ENCODE data around the gene CLOCK. TPM values are rescaled to one million over a fixed set of nuclear protein-coding genes. Genes with fewer than 3 reads are reported as not detected.

The CLOCK gene
- total and polyA plus RNA-seq, 9 of the 15 experiments (the other 6 are each of a cell fraction or from before 2014, with no cell fraction given), result 3.7 to 14.4 (median 9.4) TPM

GRCh38 chr4:55468724-55469123, 78.0 kb downstream of the CLOCK start:
- intact Hi-C loops (cut with micrococcal nuclease), result no loop called here
- Histone ChIP-seq H3K27me3 (ENCODE audit: control insufficient read depth in 2 of 2, insufficient read depth in 2 of 2, low read length in 2 of 2) (no peaks in the 10 kb centered on the region), H3K4me1 (replicated peaks in 1 of 2; ENCODE audit: control insufficient read depth in 2 of 2, insufficient read depth in 2 of 2, low read length in 2 of 2) (no peaks in the 10 kb centered on the region), H3K79me2 (ENCODE audit: control insufficient read depth, insufficient read depth, low read length) (no peaks in the 10 kb centered on the region), H3K9me3 (replicated peaks; ENCODE audit: control insufficient read depth, insufficient read depth, low read depth, low read length) (peaks cover 2% of the 10 kb centered on the region; the same call in 1 of the 2 replicates), H3K9me1 (ENCODE audit: control insufficient read depth, insufficient read depth, low read length) (no peaks in the 10 kb centered on the region), H3K9ac (ENCODE audit: insufficient read depth in 1 of 2, low read depth in 2 of 2, low read length in 2 of 2) (no peak overlapping the region), H3K27ac (ENCODE audit: extremely low read depth, low read depth, low read length) (no peak overlapping the region), H3K36me3 (ENCODE audit: control insufficient read depth, insufficient read depth, low read length) (peaks cover 42% of the 10 kb centered on the region; the same call in 1 of the 3 replicates), H3K4me2 (ENCODE audit: insufficient read depth, low read length) (no peak overlapping the region), H3K4me3 (no peak overlapping the region), H4K20me1 (replicated peaks; ENCODE audit: control insufficient read depth, insufficient read depth, low read length) (no peaks in the 10 kb centered on the region), H2AFZ (ENCODE audit: low read depth, low read length) (no peak overlapping the region)
- no TSS peak for BruUV-seq (replicated peaks)
- peak in 1 of 4 experiments; percentile 16 for DNase-seq (ENCODE audit: extremely low read depth in 1 of 4, low spot score in 3 of 4)
- in situ Hi-C loops (cut with MboI), result no loop called here
- peak; percentile 60 for FAIRE-seq
- peak; percentile 56 for ATAC-seq
- 35% methylated on average over 2 of the region's 2 CpGs for WGBS (ENCODE audit: insufficient coverage, low coverage, missing lambda C conversion rate)
- CTCF ChIA-PET (ENCODE audit: low intra/inter-chr PET ratio), result no interaction called here
- POLR2A ChIA-PET, result no interaction called here
- TF ChIP-seq ZNF699 (CRISPR knock-in tag; IDR thresholded peaks at IDR 0.05; ENCODE audit: insufficient replicate concordance) (no peak), HMGN3 (IDR thresholded peaks at IDR 0.05; ENCODE audit: borderline replicate concordance, extremely low read depth, insufficient read length, low read depth, low read length) (no peak), RBM14 (IDR thresholded peaks at IDR 0.05; ENCODE audit: borderline replicate concordance, insufficient read depth, low read depth, low read length) (no peak), ATF3 (IDR thresholded peaks at IDR 0.05) (peak; percentile 85), ATF3 (CRISPR knock-in tag; conservative IDR thresholded peaks at IDR 0.05) (no peak), CEBPG (CRISPR knock-in tag; IDR thresholded peaks at IDR 0.05) (no peak), CEBPG (tag; conservative IDR thresholded peaks at IDR 0.05 in 1 of 2, IDR thresholded peaks at IDR 0.05 in 1 of 2) (peak in 1 of 2 experiments; percentile 36; a peak in 2 of 4 replicates), ATF7 (IDR thresholded peaks at IDR 0.05) (peak; percentile 39; the same call in 1 of the 2 replicates), ZBTB34 (CRISPR knock-in tag; IDR thresholded peaks at IDR 0.05) (no peak), TFAP4 (CRISPR knock-in tag; IDR thresholded peaks at IDR 0.05; ENCODE audit: borderline replicate concordance) (no peak), TCF3 (CRISPR knock-in tag; IDR thresholded peaks at IDR 0.05) (no peak), NR3C1 (CRISPR knock-in tag; IDR thresholded peaks at IDR 0.05) (no peak), BHLHE40 (IDR thresholded peaks at IDR 0.05; ENCODE audit: low read length) (no peak), HDGF (IDR thresholded peaks at IDR 0.05) (no peak), ZNF398 (CRISPR knock-in tag; IDR thresholded peaks at IDR 0.05) (no peak), FOSL1 (tag; conservative IDR thresholded peaks at IDR 0.05) (0 out of 2 replicates have a peak, but pooled peaks have one; percentile 32), ZNF408 (CRISPR knock-in tag; IDR thresholded peaks at IDR 0.05; ENCODE audit: low read depth) (no peak)

Measured in K562 (cell line).